MG63 (cell line): ENCODE measurements around the gene RBCK1. TPM values are rescaled to one million over a fixed set of nuclear protein-coding genes. Genes with fewer than 3 reads are reported as not detected.

ENCODE experiments used
- DNase-seq: peaks from one replicate; pipeline ENCODE4 v3.0.0-alpha.2; 2020
- H3K27me3 ChIP-seq: fragments of 250-450 bp; sonication (Bioruptor Pico); 2 replicates; pipeline ENCODE4 v1.5.1; 2020; ENCODE audit warnings: mild to moderate bottlenecking, moderate library complexity
- H3K36me3 ChIP-seq: fragments of 250-450 bp; sonication (Bioruptor Pico); 2 replicates; pipeline ENCODE4 v1.5.1; 2020; ENCODE audit warnings: mild to moderate bottlenecking, moderate library complexity
- H3K4me3 ChIP-seq: fragments of 250-450 bp; sonication (Bioruptor Pico); 2 replicates; pipeline ENCODE4 v1.5.1; 2020; ENCODE audit warnings: mild to moderate bottlenecking, moderate library complexity
- H3K9me3 ChIP-seq: fragments of 250-450 bp; sonication (Bioruptor Pico); 2 replicates; pipeline ENCODE4 v1.5.1; 2020; ENCODE audit warnings: mild to moderate bottlenecking, moderate library complexity
- total RNA-seq: library from RNA; depleted of rRNA; stranded (reverse); fragments of >200 nt; shearing (Covaris generic); gene quantifications from 2 replicates; pipeline ENCODE4 v1.2.3, GENCODE V29; 2014; ENCODE audit warnings: low replicate concordance; rRNA removed

RBCK1 gene
- total RNA-seq, result 35.7 and 68.7 TPM in 2 replicates

GRCh38 chr20:407953-408842 lies at the start of gene RBCK1:
RBCK1 (plus strand) TSS chr20:408299; CDS start chr20:408758, 459 bp downstream.
- H3K27me3 ChIP-seq, result no peaks in the 10 kb centered on the region
- H3K36me3 ChIP-seq, result peaks cover 23% of the 10 kb centered on the region
- peak; percentile 69 for DNase-seq
- peak within 1 kb of the TSS; percentile 94 for H3K4me3 ChIP-seq
- H3K9me3 ChIP-seq, result no peaks in the 10 kb centered on the region

- Histone ChIP-seq H3K27me3 (no peaks in the 10 kb centered on the region), H3K4me3 (no peak overlapping the region), H3K9me3 (no peaks in the 10 kb centered on the region), H3K36me3 (no peaks in the 10 kb centered on the region)
- DNase-seq, result no peak
Observed at GRCh38 chr20:358891-359555, 49.1 kb upstream of the RBCK1 start.

- H3K36me3 ChIP-seq, result no peaks in the 10 kb centered on the region
- H3K9me3 ChIP-seq, result no peaks in the 10 kb centered on the region
Observed at GRCh38 chr20:361561-361960, 46.5 kb upstream of the RBCK1 start.

GRCh38 chr20:362271-363254 lies 45.5 kb upstream of the RBCK1 start:
- Histone ChIP-seq H3K27me3 (no peaks in the 10 kb centered on the region), H3K4me3 (no peak overlapping the region), H3K9me3 (no peaks in the 10 kb centered on the region), H3K36me3 (no peaks in the 10 kb centered on the region)
- DNase-seq, result peak; percentile 48

More at GRCh38 chr20:361561-361960, 46.5 kb upstream of the RBCK1 start:
- no peak for DNase-seq
- Histone ChIP-seq H3K27me3 (no peaks in the 10 kb centered on the region), H3K4me3 (no peak overlapping the region)

GRCh38 chr20:363319-364078 lies 44.6 kb upstream of the RBCK1 start:
- no peak for DNase-seq

GRCh38 chr20:364905-365794 lies 42.9 kb upstream of the RBCK1 start:
- no peak overlapping the region for H3K4me3 ChIP-seq
- no peaks in the 10 kb centered on the region for H3K9me3 ChIP-seq
- H3K36me3 ChIP-seq, result no peaks in the 10 kb centered on the region
- no peaks in the 10 kb centered on the region for H3K27me3 ChIP-seq
- DNase-seq, result peak; percentile 45

More at GRCh38 chr20:363319-364078, 44.6 kb upstream of the RBCK1 start:
- Histone ChIP-seq H3K4me3 (no peak overlapping the region), H3K36me3 (no peaks in the 10 kb centered on the region), H3K9me3 (no peaks in the 10 kb centered on the region), H3K27me3 (no peaks in the 10 kb centered on the region)

- Histone ChIP-seq H3K27me3 (no peaks in the 10 kb centered on the region), H3K36me3 (no peaks in the 10 kb centered on the region), H3K9me3 (no peaks in the 10 kb centered on the region), H3K4me3 (no peak overlapping the region)
- DNase-seq, result no peak
Observed at GRCh38 chr20:366041-366718, 41.9 kb upstream of the RBCK1 start.

GRCh38 chr20:366719-367485 lies 41.2 kb upstream of the RBCK1 start:
- Histone ChIP-seq H3K9me3 (no peaks in the 10 kb centered on the region), H3K4me3 (no peak overlapping the region), H3K27me3 (no peaks in the 10 kb centered on the region), H3K36me3 (no peaks in the 10 kb centered on the region)
- no peak for DNase-seq

- Histone ChIP-seq H3K36me3 (no peaks in the 10 kb centered on the region), H3K4me3 (no peak overlapping the region), H3K9me3 (no peaks in the 10 kb centered on the region), H3K27me3 (no peaks in the 10 kb centered on the region)
- DNase-seq, result no peak
Observed at GRCh38 chr20:367486-367887, 40.6 kb upstream of the RBCK1 start.

GRCh38 chr20:368915-369314 lies 39.2 kb upstream of the RBCK1 start:
- Histone ChIP-seq H3K27me3 (no peaks in the 10 kb centered on the region), H3K36me3 (no peaks in the 10 kb centered on the region), H3K9me3 (no peaks in the 10 kb centered on the region), H3K4me3 (no peak overlapping the region)
- DNase-seq, result no peak

GRCh38 chr20:370151-370600 lies 37.9 kb upstream of the RBCK1 start:
- Histone ChIP-seq H3K27me3 (no peaks in the 10 kb centered on the region), H3K36me3 (no peaks in the 10 kb centered on the region), H3K9me3 (no peaks in the 10 kb centered on the region), H3K4me3 (no peak overlapping the region)
- no peak for DNase-seq

GRCh38 chr20:370977-371754 lies 36.9 kb upstream of the RBCK1 start:
- no peak for DNase-seq
- Histone ChIP-seq H3K9me3 (no peaks in the 10 kb centered on the region), H3K36me3 (no peaks in the 10 kb centered on the region), H3K4me3 (no peak overlapping the region), H3K27me3 (no peaks in the 10 kb centered on the region)

- DNase-seq, result peak; percentile 42
- H3K27me3 ChIP-seq, result no peaks in the 10 kb centered on the region
- H3K9me3 ChIP-seq, result no peaks in the 10 kb centered on the region
- no peak overlapping the region for H3K4me3 ChIP-seq
- H3K36me3 ChIP-seq, result no peaks in the 10 kb centered on the region
Observed at GRCh38 chr20:371755-372542, 36.1 kb upstream of the RBCK1 start.
